GM12878 (cell line): ENCODE results near the gene BMERB1. TPM values are rescaled to one million over a fixed set of nuclear protein-coding genes. Genes with fewer than 3 reads are reported as not detected.

ENCODE experiments used
- ATAC-seq: fragments of 200-7000 bp; cut with Tn5 transposase; 3 replicates; pipeline ENCODE4 v1.9.1; 2020; ENCODE audit warnings: mild to moderate bottlenecking, moderate library complexity
- BruUV-seq: library from RNA; stranded (reverse); fragments of 400-500 nt; replicated peaks from 2 replicates; lab custom pipeline; 2021; lab: Mats Ljungman, UMichigan
- CTCF ChIA-PET: fragments of 300-600 bp; sonication (Branson Sonifier 250); formaldehyde crosslinking; extraction: SDS; loops from one replicate; lab custom pipeline; 2021; ENCODE audit warnings: inconsistent platforms; lab: Yijun Ruan, JAX
- POLR2A ChIA-PET: fragments of 350-600 bp; formaldehyde crosslinking; extraction: SDS; loops from one replicate; lab custom pipeline; 2021; ENCODE audit warnings: inconsistent platforms; lab: Charles Lee
- RAD21 ChIA-PET: fragments of 300-600 bp; sonication (Branson Sonifier 250); formaldehyde crosslinking; loops from one replicate; lab custom pipeline; 2023; ENCODE audit warnings: antibody characterized with exemption; ENCODE audit not compliant: unreplicated experiment; lab: Charles Lee
- SMC1A ChIA-PET: fragments of 300-600 bp; sonication (Branson Sonifier 250); formaldehyde crosslinking; loops from one replicate; lab custom pipeline; 2023; ENCODE audit not compliant: unreplicated experiment, uncharacterized antibody; lab: Charles Lee
- DNase-seq: peaks from one replicate; pipeline ENCODE4 v3.0.0-alpha.2; 2011; ENCODE audit warnings: low read depth, low spot score
- FAIRE-seq: peaks from 3 replicates; lab custom pipeline; 2011; peaks lifted over from hg19 to GRCh38; lab: Jason Lieb, UNC
- H2AFZ ChIP-seq: 2 replicates; pipeline ENCODE4 v1.6.0; 2011; ENCODE audit warnings: low read depth, low read length, control low read depth; ENCODE audit not compliant: control insufficient read depth
- H3K27ac ChIP-seq: 2 replicates; pipeline ENCODE4 v1.5.1; 2011; ENCODE audit warnings: control low read depth; ENCODE audit not compliant: control insufficient read depth, insufficient read depth
- H3K27me3 ChIP-seq, 2 experiments: replicated peaks in 1 of 2; 2 replicates each; pipeline versions ENCODE4 v1.6.0 to v1.6.1; 2011; ENCODE audit warnings: low read length in 1 of 2; ENCODE audit not compliant: control insufficient read depth in 2 of 2, insufficient read depth in 2 of 2
- H3K36me3 ChIP-seq, 2 experiments: 2 replicates each; pipeline ENCODE4 v1.5.1; 2011; ENCODE audit warnings: low read length in 1 of 2; ENCODE audit not compliant: control insufficient read depth in 2 of 2, insufficient read depth in 2 of 2
- H3K4me1 ChIP-seq: 2 replicates; pipeline ENCODE4 v1.6.1; 2011; ENCODE audit warnings: mild to moderate bottlenecking, low read length, moderate library complexity, mixed read lengths; ENCODE audit not compliant: control insufficient read depth, insufficient read depth
- H3K4me2 ChIP-seq: 2 replicates; pipeline ENCODE4 v1.6.0; 2011; ENCODE audit warnings: control low read depth; ENCODE audit not compliant: control insufficient read depth, insufficient read depth
- H3K4me3 ChIP-seq: fragments of 200-600 bp; sonication (generic); 2 replicates; pipeline ENCODE4 v1.5.1; 2016
- H3K79me2 ChIP-seq: 2 replicates; pipeline ENCODE4 v1.6.0; 2011; ENCODE audit warnings: low read length; ENCODE audit not compliant: control insufficient read depth, insufficient read depth
- H3K9ac ChIP-seq: 2 replicates; pipeline ENCODE4 v1.8.0; 2011; ENCODE audit warnings: low read length, control low read depth, mixed read lengths; ENCODE audit not compliant: control insufficient read depth, insufficient read depth
- H3K9me3 ChIP-seq: replicated peaks from 3 replicates; pipeline ENCODE4 v1.5.1; 2011; ENCODE audit warnings: mild to moderate bottlenecking, low read length; ENCODE audit not compliant: control insufficient read depth, insufficient read depth
- H4K20me1 ChIP-seq: 2 replicates; pipeline ENCODE4 v1.6.0; 2011; ENCODE audit not compliant: control insufficient read depth, insufficient read depth
- CBFB ChIP-seq: IDR thresholded peaks from 2 replicates; pipeline ENCODE4 v1.6.1; 2016; ENCODE audit warnings: antibody characterized with exemption, low read depth
- POLR2AphosphoS2 ChIP-seq: IDR thresholded peaks from 2 replicates; pipeline ENCODE4 v1.6.1; 2011; ENCODE audit warnings: low read depth, mild to moderate bottlenecking, low read length, improper control_type of control experiment, moderate library complexity
- SIX5 ChIP-seq: IDR thresholded peaks from 2 replicates; pipeline ENCODE4 v1.6.1; 2011; ENCODE audit warnings: mild to moderate bottlenecking, low read depth, low read length, moderate library complexity; ENCODE audit not compliant: severe bottlenecking
- WGBS: methylation state at CpG from one replicate; pipeline ENCODE4 v1.1.6; 2016; ENCODE audit warnings: low lambda C conversion rate; ENCODE audit not compliant: insufficient replicate concordance, insufficient coverage; ENCODE audit errors: missing lambda C conversion rate; 5-methylcytosine and 5-hydroxymethylcytosine counted together
- in situ Hi-C: fragments of 300-500 bp; cut with MboI; formaldehyde crosslinking; loops from 9 replicates; pipeline ENCODE4 v1.14.3; 2018; ENCODE audit warnings: mixed read lengths
- intact Hi-C: fragments of 100-400 bp; cut with micrococcal nuclease; formaldehyde crosslinking; loops from one replicate; pipeline ENCODE4 v1.14.2; 2022; ENCODE audit not compliant: unreplicated experiment
- polyA plus RNA-seq, 11 experiments: library from polyadenylated mRNA; depleted of rRNA in 4 of 11; unstranded in 6 of 11; stranded (reverse) in 5 of 11; fragments of >200 nt; fragmentation: Nextera tagmentation in 4 of 11; fragmentation: Illumina TruSeq in 1 of 11; extraction: Ambion mirVana in 4 of 11; extraction: Trizol in 1 of 11; gene quantifications; 1 replicate in 1 of 11; 2 replicates in 10 of 11; pipeline versions ENCODE4 v1.2.1 to v1.2.3, GENCODE V29; 2011 to 2016; ENCODE audit warnings: inconsistent platforms in 2 of 11, missing spikeins in 2 of 11, low read depth in 1 of 11
- total RNA-seq, 4 experiments: library from RNA; depleted of rRNA in 3 of 4; stranded (reverse); fragments of >200 nt in 3 of 4; fragmentation: Illumina TruSeq in 1 of 4; extraction: Trizol in 1 of 4; gene quantifications; 2 replicates each; pipeline versions ENCODE4 v1.2.1 to v1.2.3, GENCODE V29; 2013 to 2021
- TF ChIP-seq, protein P1 (sequence below): IDR thresholded peaks from 2 replicates; pipeline ENCODE4 v1.6.1; 2012; ENCODE audit warnings: improper control_type of control experiment, low read depth, low read length; ENCODE audit not compliant: insufficient replicate concordance

The BMERB1 gene
- total and polyA plus RNA-seq, 10 of the 15 experiments (the other 5 are each of a cell fraction or from before 2014, with no cell fraction given), result 0.05 to 0.68 (median 0.34) TPM

GRCh38 chr16:15483857-15484256, 49.5 kb downstream of the BMERB1 start:
- POLR2A ChIA-PET, result no interaction called here
- FAIRE-seq, result no peak

More at GRCh38 chr16:15483857-15484256, 49.5 kb downstream of the BMERB1 start:
- BruUV-seq, result no TSS peak
- intact Hi-C loops, result no loop called here
- Histone ChIP-seq H3K36me3 (no peaks in the 10 kb centered on the region), H2AFZ (no peak overlapping the region), H3K9me3 (no peaks in the 10 kb centered on the region), H3K27ac (no peak overlapping the region), H3K9ac (no peak overlapping the region), H3K4me2 (no peak overlapping the region), H3K4me3 (no peak overlapping the region), H3K4me1 (no peaks in the 10 kb centered on the region), H3K79me2 (no peaks in the 10 kb centered on the region), H3K27me3 (no peaks in the 10 kb centered on the region), H4K20me1 (no peaks in the 10 kb centered on the region)
- no peak for TF ChIP-seq SIX5
- TF ChIP-seq, protein P1, sequence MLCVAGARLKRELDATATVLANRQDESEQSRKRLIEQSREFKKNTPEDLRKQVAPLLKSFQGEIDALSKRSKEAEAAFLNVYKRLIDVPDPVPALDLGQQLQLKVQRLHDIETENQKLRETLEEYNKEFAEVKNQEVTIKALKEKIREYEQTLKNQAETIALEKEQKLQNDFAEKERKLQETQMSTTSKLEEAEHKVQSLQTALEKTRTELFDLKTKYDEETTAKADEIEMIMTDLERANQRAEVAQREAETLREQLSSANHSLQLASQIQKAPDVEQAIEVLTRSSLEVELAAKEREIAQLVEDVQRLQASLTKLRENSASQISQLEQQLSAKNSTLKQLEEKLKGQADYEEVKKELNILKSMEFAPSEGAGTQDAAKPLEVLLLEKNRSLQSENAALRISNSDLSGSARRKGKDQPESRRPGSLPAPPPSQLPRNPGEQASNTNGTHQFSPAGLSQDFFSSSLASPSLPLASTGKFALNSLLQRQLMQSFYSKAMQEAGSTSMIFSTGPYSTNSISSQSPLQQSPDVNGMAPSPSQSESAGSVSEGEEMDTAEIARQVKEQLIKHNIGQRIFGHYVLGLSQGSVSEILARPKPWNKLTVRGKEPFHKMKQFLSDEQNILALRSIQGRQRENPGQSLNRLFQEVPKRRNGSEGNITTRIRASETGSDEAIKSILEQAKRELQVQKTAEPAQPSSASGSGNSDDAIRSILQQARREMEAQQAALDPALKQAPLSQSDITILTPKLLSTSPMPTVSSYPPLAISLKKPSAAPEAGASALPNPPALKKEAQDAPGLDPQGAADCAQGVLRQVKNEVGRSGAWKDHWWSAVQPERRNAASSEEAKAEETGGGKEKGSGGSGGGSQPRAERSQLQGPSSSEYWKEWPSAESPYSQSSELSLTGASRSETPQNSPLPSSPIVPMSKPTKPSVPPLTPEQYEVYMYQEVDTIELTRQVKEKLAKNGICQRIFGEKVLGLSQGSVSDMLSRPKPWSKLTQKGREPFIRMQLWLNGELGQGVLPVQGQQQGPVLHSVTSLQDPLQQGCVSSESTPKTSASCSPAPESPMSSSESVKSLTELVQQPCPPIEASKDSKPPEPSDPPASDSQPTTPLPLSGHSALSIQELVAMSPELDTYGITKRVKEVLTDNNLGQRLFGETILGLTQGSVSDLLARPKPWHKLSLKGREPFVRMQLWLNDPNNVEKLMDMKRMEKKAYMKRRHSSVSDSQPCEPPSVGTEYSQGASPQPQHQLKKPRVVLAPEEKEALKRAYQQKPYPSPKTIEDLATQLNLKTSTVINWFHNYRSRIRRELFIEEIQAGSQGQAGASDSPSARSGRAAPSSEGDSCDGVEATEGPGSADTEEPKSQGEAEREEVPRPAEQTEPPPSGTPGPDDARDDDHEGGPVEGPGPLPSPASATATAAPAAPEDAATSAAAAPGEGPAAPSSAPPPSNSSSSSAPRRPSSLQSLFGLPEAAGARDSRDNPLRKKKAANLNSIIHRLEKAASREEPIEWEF, result no peak
- no peak for TF ChIP-seq POLR2AphosphoS2
- TF ChIP-seq CBFB, result no peak
- in situ Hi-C loops, result no loop called here
- RAD21 ChIA-PET, result no interaction called here
- DNase-seq (no peak), ATAC-seq (no peak)
- 26% methylated on average over 2 of the region's 2 CpGs for WGBS
- CTCF ChIA-PET, result no interaction called here
- SMC1A ChIA-PET, result no interaction called here
